Measurements from ENCODE around the gene C11orf87. TPM values are rescaled to one million over a fixed set of nuclear protein-coding genes. Genes with fewer than 3 reads are reported as not detected.

Gene C11orf87
- polyA plus RNA-seq, 4 donors: 0.16 to 0.30 (median 0.22) TPM

DNA sequence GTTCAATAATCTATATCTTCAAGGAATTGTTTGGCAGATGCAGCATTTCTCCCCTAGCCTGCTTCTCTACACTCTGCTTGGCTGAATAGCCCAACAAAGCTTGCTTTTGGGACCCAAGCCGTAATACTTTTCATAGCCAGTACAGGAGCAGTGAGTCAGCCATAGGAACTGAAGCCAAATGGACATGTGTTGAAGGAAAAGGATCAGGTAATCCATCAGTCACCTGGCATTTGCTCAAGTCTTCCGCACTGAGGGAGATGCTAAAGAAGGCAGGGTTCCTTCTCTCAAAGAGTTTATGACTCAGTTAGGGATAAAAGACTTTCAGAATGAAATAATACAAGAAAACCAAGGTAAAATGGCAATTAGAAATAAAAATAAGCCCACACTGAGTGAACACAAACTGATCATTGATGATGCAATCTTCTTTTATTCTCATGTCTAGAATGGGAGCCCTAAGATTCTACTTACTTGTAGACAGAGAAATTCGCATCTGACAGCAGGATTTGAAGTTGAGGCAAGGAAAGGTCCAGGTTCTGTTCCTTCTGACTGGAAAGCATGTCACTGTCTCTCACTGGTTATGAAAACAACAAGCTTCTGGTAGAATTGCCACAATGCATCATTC, 13.2 kb downstream of the C11orf87 start:
- no peak for DNase-seq (ENCODE audit: low read depth in 4 of 4, low spot score in 3 of 4)

DNA sequence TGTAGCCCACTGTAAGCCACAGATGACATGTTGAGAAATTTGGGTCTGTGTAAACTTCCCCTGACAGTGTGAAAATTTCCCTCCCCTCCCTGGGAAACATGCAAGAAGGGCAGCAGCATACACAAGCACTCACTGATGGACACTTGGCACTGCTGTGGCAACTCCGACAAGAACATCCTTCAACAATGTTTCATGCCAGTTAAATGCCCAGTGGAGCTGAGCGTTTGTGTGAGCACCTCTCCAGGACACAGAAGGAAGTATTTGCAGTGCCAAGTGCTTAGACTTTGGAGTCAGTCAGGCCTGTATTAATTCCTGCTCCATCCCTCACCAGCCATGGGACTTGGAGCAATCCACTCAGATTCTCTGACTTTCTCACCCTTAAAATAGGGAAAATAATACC, 17.7 kb downstream of the C11orf87 start:
- no peak for DNase-seq (ENCODE audit: low read depth in 4 of 4, low spot score in 3 of 4)

DNA sequence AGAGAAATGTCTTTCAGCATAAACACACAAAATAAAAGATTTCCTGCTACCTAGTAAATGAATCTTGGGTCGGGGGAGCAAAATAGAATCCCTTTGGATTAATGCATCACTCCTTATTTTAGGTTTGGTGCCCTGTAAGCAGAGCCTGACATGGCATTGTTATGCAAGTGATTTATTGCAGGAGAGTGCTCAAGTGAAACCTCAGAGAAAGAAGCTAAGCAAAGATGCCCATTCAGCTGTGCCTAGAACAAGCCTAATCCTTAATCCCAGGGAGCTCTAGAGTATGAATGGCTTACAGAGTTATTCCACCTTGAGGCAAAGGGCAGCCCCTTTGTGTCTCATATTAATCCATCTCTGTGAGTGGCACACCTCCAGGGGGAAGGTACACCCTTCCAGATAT, 21.1 kb downstream of the C11orf87 start:
- DNase-seq (ENCODE audit: low read depth in 4 of 4, low spot score in 3 of 4): no peak

DNA sequence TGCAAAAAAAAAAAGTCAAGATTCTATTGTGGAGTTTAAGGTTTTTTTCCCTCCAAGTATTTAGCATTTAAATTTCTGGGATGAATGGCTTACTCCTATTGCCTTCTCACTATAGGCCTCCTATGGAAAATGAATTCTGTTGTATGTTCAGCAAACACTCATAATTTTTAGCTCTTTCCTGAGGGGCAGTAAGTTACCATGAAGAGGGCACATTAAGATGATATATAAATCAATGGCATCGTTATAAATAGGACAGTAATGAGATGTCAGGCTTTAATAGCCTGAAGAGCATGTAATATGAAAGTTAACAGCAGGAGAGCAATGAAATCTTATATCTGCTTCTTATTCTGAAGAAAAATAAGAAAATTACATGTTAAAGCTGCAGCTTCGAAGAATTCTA, 32.9 kb downstream of the C11orf87 start:
- no peak for DNase-seq (ENCODE audit: low read depth in 4 of 4, low spot score in 3 of 4)

Measured in right renal pelvis (tissue), 4 donors.